GM12892 (cell line): Measurements from ENCODE around the gene GRAP2.

Source experiments
- POLR2A ChIP-seq: IDR thresholded peaks from 2 replicates; pipeline ENCODE4 v1.6.1; 2011; ENCODE audit warnings: low read depth, low read length, control low read depth
- POLR2AphosphoS5 ChIP-seq: IDR thresholded peaks from 2 replicates; pipeline ENCODE4 v1.6.1; 2011; ENCODE audit warnings: low read depth, low read length, control low read depth
- TAF1 ChIP-seq: IDR thresholded peaks from 2 replicates; pipeline ENCODE4 v1.6.1; 2011; ENCODE audit warnings: low read depth, mild to moderate bottlenecking, control low read depth, low read length, borderline replicate concordance

DNA sequence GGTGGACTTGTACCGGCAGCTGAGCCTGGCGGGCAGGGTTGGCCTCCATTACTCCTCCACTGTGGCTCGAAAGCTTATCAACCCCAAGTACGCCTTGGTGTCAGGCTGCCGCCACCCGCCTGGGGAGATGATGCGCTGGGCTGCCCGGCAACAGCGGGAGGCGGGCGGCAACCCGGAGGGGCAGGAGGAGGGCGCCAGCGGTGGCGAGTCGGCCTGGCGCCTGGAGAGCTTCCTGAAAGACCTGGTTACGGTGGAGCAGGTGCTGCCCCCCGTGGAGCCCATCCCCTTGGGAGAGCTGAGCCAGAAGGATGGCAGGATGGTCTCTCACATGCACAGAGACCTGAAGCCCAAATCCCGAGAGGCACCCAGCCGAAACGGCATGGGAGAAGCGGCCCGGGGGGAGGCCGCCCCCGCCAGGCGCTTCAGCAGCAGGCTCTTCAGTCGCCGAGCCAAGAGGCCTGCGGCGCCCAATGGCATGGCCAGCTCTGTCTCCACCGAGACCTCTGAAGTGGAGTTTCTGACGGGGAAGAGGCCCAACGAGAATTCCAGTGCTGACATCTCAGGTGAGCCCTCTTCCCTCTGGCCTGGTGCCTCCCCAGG lies 120.6 kb downstream of the GRAP2 start:
- TF ChIP-seq POLR2AphosphoS5 (no peak), TAF1 (no peak), POLR2A (no peak)
